Right lobe of liver (tissue), 6 donors: ENCODE data around the gene GARIN5A. TPM values are rescaled to one million over a fixed set of nuclear protein-coding genes. Genes with fewer than 3 reads are reported as not detected.

ENCODE experiments used
- ATAC-seq, 4 donors: fragments of 200-7000 bp; cut with Tn5 transposase; one replicate each; pipeline ENCODE4 v1.9.1; 2020; ENCODE audit warnings: mild to moderate bottlenecking in 4 of 4, moderate library complexity in 4 of 4
- DNase-seq, 3 donors: peaks; one replicate each; pipeline ENCODE4 v3.0.0-alpha.2; 2020
- H3K27ac ChIP-seq, 3 donors: fragments of 200-600 bp; one replicate each; pipeline ENCODE4 v1.8.0; 2022
- H3K27me3 ChIP-seq, 2 donors: fragments of 200-600 bp; one replicate each; pipeline ENCODE4 v1.8.0; 2022
- H3K36me3 ChIP-seq, 4 donors: fragments of 200-600 bp; sonication (generic) in 1 of 4; one replicate each; pipeline versions ENCODE4 v1.5.1 to v1.8.0; 2017 to 2022; ENCODE audit warnings: control low read depth in 1 of 4
- H3K4me1 ChIP-seq, 4 donors: fragments of 200-600 bp; sonication (generic) in 1 of 4; one replicate each; pipeline versions ENCODE4 v1.5.1 to v1.8.0; 2017 to 2022; ENCODE audit warnings: control low read depth in 1 of 4
- H3K4me3 ChIP-seq, 3 donors: fragments of 200-600 bp; one replicate each; pipeline ENCODE4 v1.8.0; 2022
- H3K9me3 ChIP-seq, 4 donors: fragments of 200-600 bp; sonication (generic) in 1 of 4; one replicate each; pipeline versions ENCODE4 v1.5.1 to v1.8.0; 2017 to 2022; ENCODE audit warnings: control low read depth in 1 of 4
- POLR2A ChIP-seq: fragments of 450-650 bp; IDR thresholded peaks from one replicate; pipeline ENCODE4 v1.6.1; 2017; ENCODE audit warnings: antibody characterized with exemption, mild to moderate bottlenecking
- WGBS: methylation state at CpG from one replicate; pipeline ENCODE4 v1.1.6; 2018; ENCODE audit warnings: low coverage, low lambda C conversion rate; ENCODE audit not compliant: insufficient coverage; ENCODE audit errors: missing lambda C conversion rate; 5-methylcytosine and 5-hydroxymethylcytosine counted together
- intact Hi-C, 2 donors: fragments of 100-400 bp; cut with DNase I; formaldehyde crosslinking; loops; one replicate each; pipeline versions ENCODE4 v1.11.2 to v1.14.1; 2022
- total RNA-seq, 6 experiments: library from RNA; depleted of rRNA in 2 of 6; stranded (reverse); fragments of >200 nt in 2 of 6; fragmentation: NEBNext Ultra II Directional in 3 of 6; extraction: Animal tissue kit (Norgen Biotek cat#: 25700) in 3 of 6; gene quantifications; one replicate each; pipeline versions ENCODE4 v1.1.0 to v1.2.4, GENCODE V29; 2016 to 2023
- TF ChIP-seq, protein P1 (sequence below), 4 donors: fragments of 200-600 bp in 3 of 4; fragments of 450-650 bp in 1 of 4; IDR thresholded peaks; one replicate each; pipeline versions ENCODE4 v1.5.1 to v1.8.0; 2016 to 2022; ENCODE audit warnings: antibody characterized with exemption in 4 of 4, mild to moderate bottlenecking in 2 of 4
- donor health status: DM: no; HTN: yes; CAD: no.
- donor health status: DM: no; HTN: no; CAD: no.
- donor health status: DM: no; HTN: no; CAD: no.
- donor health status: DM: no; HTN: yes; CAD: no.
- donor health status: DM: no; HTN: yes; CAD: no.

The GARIN5A gene
- total RNA-seq, 6 experiments from 2014 or later: 0.68 to 2.3 (median 1.5) TPM

- no peaks in the 10 kb centered on the region for H3K4me1 ChIP-seq
- no peak for ATAC-seq
- no peaks in the 10 kb centered on the region for H3K27me3 ChIP-seq
- H3K27ac ChIP-seq: no peak overlapping the region
- DNase-seq: no peak
- WGBS: 70% methylated on average over 2 of the region's 42 CpGs
- no peak overlapping the region for H3K4me3 ChIP-seq
- H3K36me3 ChIP-seq: no peaks in the 10 kb centered on the region
- no peaks in the 10 kb centered on the region for H3K9me3 ChIP-seq
- TF ChIP-seq POLR2A: no peak
- TF ChIP-seq, protein P1, sequence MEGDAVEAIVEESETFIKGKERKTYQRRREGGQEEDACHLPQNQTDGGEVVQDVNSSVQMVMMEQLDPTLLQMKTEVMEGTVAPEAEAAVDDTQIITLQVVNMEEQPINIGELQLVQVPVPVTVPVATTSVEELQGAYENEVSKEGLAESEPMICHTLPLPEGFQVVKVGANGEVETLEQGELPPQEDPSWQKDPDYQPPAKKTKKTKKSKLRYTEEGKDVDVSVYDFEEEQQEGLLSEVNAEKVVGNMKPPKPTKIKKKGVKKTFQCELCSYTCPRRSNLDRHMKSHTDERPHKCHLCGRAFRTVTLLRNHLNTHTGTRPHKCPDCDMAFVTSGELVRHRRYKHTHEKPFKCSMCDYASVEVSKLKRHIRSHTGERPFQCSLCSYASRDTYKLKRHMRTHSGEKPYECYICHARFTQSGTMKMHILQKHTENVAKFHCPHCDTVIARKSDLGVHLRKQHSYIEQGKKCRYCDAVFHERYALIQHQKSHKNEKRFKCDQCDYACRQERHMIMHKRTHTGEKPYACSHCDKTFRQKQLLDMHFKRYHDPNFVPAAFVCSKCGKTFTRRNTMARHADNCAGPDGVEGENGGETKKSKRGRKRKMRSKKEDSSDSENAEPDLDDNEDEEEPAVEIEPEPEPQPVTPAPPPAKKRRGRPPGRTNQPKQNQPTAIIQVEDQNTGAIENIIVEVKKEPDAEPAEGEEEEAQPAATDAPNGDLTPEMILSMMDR (IDR thresholded peaks at IDR 0.05): no peak
- intact Hi-C loops: no loop called here
Measured at GRCh38 chr19:50417111-50418081, 59.3 kb downstream of the GARIN5A start.

Other genes with a start within 250 kb of the GARIN5A start
- gene KCNC3, start 147.5 kb downstream of the GARIN5A start, total RNA-seq: 1 to 10 TPM in 5 of 6 experiments, under 1 TPM in 1; 0.92 to 3.0 (median 2.3) TPM
- gene NAPSA, start 111.2 kb downstream of the GARIN5A start, total RNA-seq: 1 to 10 TPM in 3 of 6 experiments, under 1 TPM in 3; 0.19 to 2.2 (median 1.0) TPM
- 10 to 100 TPM; 23.6 to 57.9 (median 33.8) TPM for gene NR1H2, start 100.4 kb downstream of the GARIN5A start, total RNA-seq
- 10 to 100 TPM in 2 of 6 experiments, 1 to 10 TPM in 4; 6.2 to 13.1 (median 9.2) TPM for gene POLD1, start 92.5 kb downstream of the GARIN5A start, total RNA-seq
- under 1 TPM in 1 of 6 experiments, not detected in 5; 0.51 TPM for gene SPIB, start 57.9 kb downstream of the GARIN5A start, total RNA-seq
- under 1 TPM in 3 of 6 experiments, not detected in 3; 0.12 to 0.56 (median 0.30) TPM for gene MYBPC2, start 44.0 kb downstream of the GARIN5A start, total RNA-seq
- 10 to 100 TPM; 48.6 to 82.8 (median 74.2) TPM for gene EMC10, start 341 bp downstream of the GARIN5A start, total RNA-seq
- 10 to 100 TPM; 15.0 to 27.5 (median 19.1) TPM for gene JOSD2, start 34.3 kb upstream of the GARIN5A start, total RNA-seq
- gene ASPDH, start 37.1 kb upstream of the GARIN5A start, total RNA-seq: 10 to 100 TPM; 22.1 to 67.8 (median 44.8) TPM
- gene LRRC4B, start 91.6 kb upstream of the GARIN5A start, total RNA-seq: 1 to 10 TPM in 1 of 6 experiments, under 1 TPM in 5; 0.22 to 1.2 (median 0.52) TPM
- not detected for gene SYT3, start 163.0 kb upstream of the GARIN5A start, total RNA-seq
- not detected for gene C19orf81, start 172.6 kb upstream of the GARIN5A start, total RNA-seq
- under 1 TPM in 4 of 6 experiments, not detected in 2; 0.07 to 0.62 (median 0.25) TPM for gene SHANK1, start 243.0 kb upstream of the GARIN5A start, total RNA-seq
- 1 to 10 TPM; 1.7 to 9.9 (median 5.0) TPM for gene CLEC11A, start 246.5 kb upstream of the GARIN5A start, total RNA-seq